Caco-2 (cell line): ENCODE data around the gene ZDHHC6. TPM values are rescaled to one million over a fixed set of nuclear protein-coding genes. Genes with fewer than 3 reads are reported as not detected.
"Not testable (repeated sequence)": the region's sequence is repeated elsewhere in the genome, so short reads cannot be mapped to it uniquely, and the experiment has no call there.

Experiments
- BruUV-seq: library from RNA; stranded (reverse); fragments of 400-500 nt; replicated peaks from 2 replicates; lab custom pipeline; 2021; lab: Mats Ljungman, UMichigan
- CTCF ChIA-PET: fragments of 300-600 bp; sonication (Branson Sonifier 250); formaldehyde crosslinking; loops from one replicate; lab custom pipeline; 2022; ENCODE audit warnings: antibody characterized with exemption; lab: Charles Lee
- POLR2A ChIA-PET: fragments of 300-600 bp; sonication (Branson Sonifier 250); formaldehyde crosslinking; loops from one replicate; lab custom pipeline; 2022; ENCODE audit warnings: antibody characterized with exemption; lab: Charles Lee
- DNase-seq, 2 experiments: peaks; one replicate each; pipeline versions ENCODE4 v3.0.0 to v3.0.0-alpha.2; 2020 to 2022
- H3K27me3 ChIP-seq: replicated peaks from 2 replicates; pipeline ENCODE4 v1.6.0; 2011; ENCODE audit warnings: low read length; ENCODE audit not compliant: control insufficient read depth, insufficient read depth
- H3K36me3 ChIP-seq: 2 replicates; pipeline ENCODE4 v1.5.1; 2011; ENCODE audit warnings: low read length; ENCODE audit not compliant: control insufficient read depth, insufficient read depth
- H3K4me1 ChIP-seq: fragments of 250-450 bp; sonication (Bioruptor Pico); 2 replicates; pipeline ENCODE4 v1.5.1; 2020; ENCODE audit warnings: mild to moderate bottlenecking
- H3K4me3 ChIP-seq: 2 replicates; pipeline ENCODE4 v1.5.1; 2011; ENCODE audit warnings: low read depth, mild to moderate bottlenecking, control low read depth, low read length
- H3K9me3 ChIP-seq: fragments of 250-450 bp; sonication (Bioruptor Pico); 2 replicates; pipeline ENCODE4 v1.5.1; 2020; ENCODE audit warnings: mild to moderate bottlenecking, moderate library complexity
- H3K27ac Mint-ChIP-seq: one replicate; pipeline ENCODE4 v1.8.0; 2022; ENCODE audit warnings: mixed read lengths; ENCODE audit not compliant: unreplicated experiment
- H3K27me3 Mint-ChIP-seq: one replicate; pipeline ENCODE4 v1.8.0; 2022; ENCODE audit warnings: mixed read lengths; ENCODE audit not compliant: insufficient read depth, unreplicated experiment
- H3K36me3 Mint-ChIP-seq: one replicate; pipeline ENCODE4 v1.8.0; 2022; ENCODE audit warnings: mild to moderate bottlenecking, mixed read lengths; ENCODE audit not compliant: insufficient read depth, unreplicated experiment
- H3K4me1 Mint-ChIP-seq: one replicate; pipeline ENCODE4 v1.8.0; 2022; ENCODE audit warnings: low read depth, mixed read lengths; ENCODE audit not compliant: unreplicated experiment
- H3K4me3 Mint-ChIP-seq: one replicate; pipeline ENCODE4 v1.8.0; 2022; ENCODE audit warnings: mild to moderate bottlenecking, moderate library complexity, mixed read lengths; ENCODE audit not compliant: unreplicated experiment
- H3K9me3 Mint-ChIP-seq: one replicate; pipeline ENCODE4 v1.8.0; 2022; ENCODE audit warnings: mixed read lengths; ENCODE audit not compliant: unreplicated experiment
- CTCF ChIP-seq, 2 experiments: fragments of 200-600 bp in 1 of 2; IDR thresholded peaks; 1 replicate in 1 of 2; 2 replicates in 1 of 2; pipeline versions ENCODE4 v1.5.1 to v1.8.0; 2011 to 2022; ENCODE audit warnings: antibody characterized with exemption in 1 of 2, control low read depth in 1 of 2, inconsistent platforms in 1 of 2, low read depth in 1 of 2, low read length in 1 of 2, mild to moderate bottlenecking in 1 of 2, moderate library complexity in 1 of 2; ENCODE audit not compliant: insufficient read depth in 1 of 2, severe bottlenecking in 1 of 2, unreplicated experiment in 1 of 2
- intact Hi-C: fragments of 100-400 bp; cut with micrococcal nuclease; formaldehyde crosslinking; loops from one replicate; pipeline ENCODE4 v1.10.0; 2022; ENCODE audit not compliant: unreplicated experiment
- total RNA-seq: library from RNA; stranded (reverse); gene quantifications from 2 replicates; pipeline ENCODE4 v1.2.3, GENCODE V29; 2022

The ZDHHC6 gene
- total RNA-seq, 1 experiment from 2014 or later = 47.4 TPM

- intact Hi-C loops = no loop called here
- H3K4me3 Mint-ChIP-seq = no peak overlapping the region
- TF ChIP-seq CTCF (IDR thresholded peaks at IDR 0.05; ENCODE audit: insufficient read depth in 1 of 2, low read depth in 1 of 2, low read length in 1 of 2, severe bottlenecking in 1 of 2, unreplicated experiment in 1 of 2) = no peak
- no peaks in the 10 kb centered on the region for H3K4me1 Mint-ChIP-seq
- peaks cover 18% of the 10 kb centered on the region for H3K36me3 Mint-ChIP-seq
- Histone ChIP-seq H3K27me3 (no peaks in the 10 kb centered on the region), H3K9me3 (no peaks in the 10 kb centered on the region), H3K4me3 (no peak overlapping the region), H3K36me3 (no peaks in the 10 kb centered on the region), H3K4me1 (peaks cover 8% of the 10 kb centered on the region; the same call in 1 of the 2 replicates)
- BruUV-seq = no TSS peak
- POLR2A ChIA-PET = no interaction called here
- DNase-seq = no peak
- no peaks in the 10 kb centered on the region for H3K9me3 Mint-ChIP-seq
- CTCF ChIA-PET = no interaction called here
- no peak overlapping the region for H3K27ac Mint-ChIP-seq
- H3K27me3 Mint-ChIP-seq = no peaks in the 10 kb centered on the region
Observed at GRCh38 chr10:112467541-112468075, 20.9 kb upstream of the ZDHHC6 start.

GRCh38 chr10:112466802-112467201, 20.1 kb upstream of the ZDHHC6 start:
- peaks cover 22% of the 10 kb centered on the region for H3K36me3 Mint-ChIP-seq
- Histone ChIP-seq H3K4me3 (no peak overlapping the region), H3K4me1 (peaks cover 4% of the 10 kb centered on the region; the same call in 1 of the 2 replicates), H3K9me3 (no peaks in the 10 kb centered on the region), H3K27me3 (no peaks in the 10 kb centered on the region), H3K36me3 (no peaks in the 10 kb centered on the region)
- no peak for TF ChIP-seq CTCF (IDR thresholded peaks at IDR 0.05; ENCODE audit: insufficient read depth in 1 of 2, low read depth in 1 of 2, low read length in 1 of 2, severe bottlenecking in 1 of 2, unreplicated experiment in 1 of 2)
- intact Hi-C loops = no loop called here
- no peaks in the 10 kb centered on the region for H3K9me3 Mint-ChIP-seq
- DNase-seq = no peak
- CTCF ChIA-PET = no interaction called here
- BruUV-seq = no TSS peak
- H3K27ac Mint-ChIP-seq = no peak overlapping the region
- H3K27me3 Mint-ChIP-seq = no peaks in the 10 kb centered on the region
- no peaks in the 10 kb centered on the region for H3K4me1 Mint-ChIP-seq
- POLR2A ChIA-PET = no interaction called here
- no peak overlapping the region for H3K4me3 Mint-ChIP-seq

DNA sequence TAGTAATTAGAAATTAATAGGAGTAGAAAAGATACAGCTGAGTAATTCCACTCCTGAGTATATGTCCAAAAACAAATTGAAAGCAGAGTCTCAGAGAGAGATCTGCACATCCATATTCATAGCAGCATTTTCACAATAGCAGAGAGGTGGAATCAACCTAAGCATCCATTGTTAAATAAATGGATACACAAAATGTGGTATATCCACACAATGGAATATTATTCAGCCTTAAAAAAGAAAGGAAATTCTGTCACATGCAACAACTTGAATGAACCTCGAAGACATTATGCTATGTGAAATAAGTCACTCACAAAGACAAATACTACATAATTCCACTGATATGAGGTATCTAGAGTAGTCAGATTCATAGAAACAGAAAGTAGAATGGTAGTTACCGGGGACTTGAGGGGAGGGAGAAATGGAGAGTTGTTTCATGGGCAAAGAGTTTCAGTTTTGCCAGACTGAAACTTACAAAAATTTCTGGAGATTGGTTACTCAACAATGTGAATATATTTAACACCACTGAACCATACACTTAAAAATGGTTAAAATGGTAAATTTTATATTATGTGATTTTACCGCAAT, 18.7 kb upstream of the ZDHHC6 start:
- Mint-ChIP-seq H3K9me3 (no peaks in the 10 kb centered on the region), H3K4me1 (no peaks in the 10 kb centered on the region), H3K36me3 (peaks cover 24% of the 10 kb centered on the region), H3K27me3 (no peaks in the 10 kb centered on the region), H3K4me3 (no peak overlapping the region), H3K27ac (no peak overlapping the region)
- DNase-seq = no peak
- no peaks in the 10 kb centered on the region for H3K27me3 ChIP-seq
- BruUV-seq = no TSS peak
- ChIA-PET CTCF (no interaction called here), POLR2A (no interaction called here)
- no peak overlapping the region for H3K4me3 ChIP-seq
- TF ChIP-seq CTCF (IDR thresholded peaks at IDR 0.05; ENCODE audit: insufficient read depth in 1 of 2, low read depth in 1 of 2, low read length in 1 of 2, severe bottlenecking in 1 of 2, unreplicated experiment in 1 of 2) = no peak
- intact Hi-C loops = no loop called here
- H3K9me3 ChIP-seq = no peaks in the 10 kb centered on the region
- no peaks in the 10 kb centered on the region for H3K4me1 ChIP-seq
- no peaks in the 10 kb centered on the region for H3K36me3 ChIP-seq

GRCh38 chr10:112464074-112464473, 17.4 kb upstream of the ZDHHC6 start:
- POLR2A ChIA-PET, H3K9me3 Mint-ChIP-seq, BruUV-seq, H3K9me3 ChIP-seq, H3K4me3 ChIP-seq, DNase-seq, H3K27me3 ChIP-seq, H3K4me1 ChIP-seq, CTCF ChIA-PET, H3K4me1 Mint-ChIP-seq, H3K36me3 ChIP-seq, H3K4me3 Mint-ChIP-seq, H3K27me3 Mint-ChIP-seq, H3K27ac Mint-ChIP-seq, intact Hi-C loops: not testable (repeated sequence)
- H3K36me3 Mint-ChIP-seq = peaks cover 24% of the 10 kb centered on the region
